ENCODE data around the gene RAG2. TPM values are rescaled to one million over a fixed set of nuclear protein-coding genes. Genes with fewer than 3 reads are reported as not detected.

RAG2 gene
- total and polyA plus RNA-seq, 8 donors, result 0.15 to 0.80 (median 0.38) TPM; not detected in 2

- no peak for DNase-seq
- no peak for TF ChIP-seq CTCF (IDR thresholded peaks at IDR 0.05)
- Histone ChIP-seq H3K27ac (no peak overlapping the region), H3K4me3 (no peak overlapping the region), H3K4me1 (no peaks in the 10 kb centered on the region), H3K36me3 (no peaks in the 10 kb centered on the region), H3K9me3 (no peaks in the 10 kb centered on the region), H3K27me3 (no peaks in the 10 kb centered on the region)
- intact Hi-C loops (cut with DNase I), result no loop called here
- ATAC-seq, result no peak
Measured at GRCh38 chr11:36628141-36628540, 30.1 kb upstream of the RAG2 start.

DNA sequence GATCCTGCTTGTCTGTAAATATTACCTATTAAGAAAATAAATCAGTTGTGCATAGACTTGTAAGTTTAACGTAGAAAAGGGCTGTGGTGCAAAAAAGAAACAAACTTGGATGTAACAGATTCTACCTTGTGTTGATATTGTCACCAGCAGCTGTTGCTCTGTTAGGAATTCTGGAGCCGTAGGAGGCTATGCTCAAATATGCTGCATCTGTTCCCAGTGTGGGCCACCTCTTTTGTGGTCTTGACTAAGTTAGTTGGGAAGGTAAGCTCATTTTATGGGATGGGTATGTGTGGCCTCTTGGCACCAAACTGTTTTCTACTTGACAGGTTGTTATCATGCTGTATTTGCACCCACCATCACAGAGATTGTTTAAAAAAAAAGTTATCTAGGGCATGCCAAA is 29.4 kb upstream of the RAG2 start:
- Histone ChIP-seq H3K4me1 (no peaks in the 10 kb centered on the region), H3K9me3 (no peaks in the 10 kb centered on the region), H3K27me3 (no peaks in the 10 kb centered on the region), H3K36me3 (no peaks in the 10 kb centered on the region), H3K4me3 (no peak overlapping the region), H3K27ac (no peak overlapping the region)
- intact Hi-C loops (cut with DNase I), result no loop called here
- DNase-seq (no peak), ATAC-seq (no peak)
- TF ChIP-seq CTCF (IDR thresholded peaks at IDR 0.05), result no peak

DNA sequence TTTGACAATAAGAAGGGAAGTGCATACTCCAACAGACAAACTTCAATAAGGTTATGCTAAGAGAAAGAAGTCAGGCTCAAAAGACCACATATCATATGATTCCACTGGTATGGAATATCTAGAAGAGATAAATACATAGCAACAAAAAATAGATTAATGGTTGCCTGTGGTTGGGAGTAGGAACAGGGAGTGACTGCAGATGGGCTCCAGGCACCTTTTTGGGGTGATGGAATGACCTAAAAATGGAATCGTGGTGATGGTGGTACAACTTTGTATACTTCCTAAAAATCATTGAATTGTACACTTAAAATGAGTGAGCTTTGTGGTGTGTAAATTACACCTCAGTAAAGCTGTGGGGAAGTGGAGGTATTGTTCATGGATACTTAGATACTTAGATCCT is 29.0 kb upstream of the RAG2 start:
- no peak for ATAC-seq
- intact Hi-C loops (cut with DNase I), result no loop called here
- H3K36me3 ChIP-seq, result no peaks in the 10 kb centered on the region
- no peaks in the 10 kb centered on the region for H3K4me1 ChIP-seq
- no peak for TF ChIP-seq CTCF (IDR thresholded peaks at IDR 0.05)
- H3K27ac ChIP-seq, result no peak overlapping the region
- no peak overlapping the region for H3K4me3 ChIP-seq
- no peaks in the 10 kb centered on the region for H3K27me3 ChIP-seq
- DNase-seq, result no peak
- H3K9me3 ChIP-seq, result no peaks in the 10 kb centered on the region

- ATAC-seq, result no peak
Measured at GRCh38 chr11:36623494-36623893, 25.5 kb upstream of the RAG2 start.

DNA sequence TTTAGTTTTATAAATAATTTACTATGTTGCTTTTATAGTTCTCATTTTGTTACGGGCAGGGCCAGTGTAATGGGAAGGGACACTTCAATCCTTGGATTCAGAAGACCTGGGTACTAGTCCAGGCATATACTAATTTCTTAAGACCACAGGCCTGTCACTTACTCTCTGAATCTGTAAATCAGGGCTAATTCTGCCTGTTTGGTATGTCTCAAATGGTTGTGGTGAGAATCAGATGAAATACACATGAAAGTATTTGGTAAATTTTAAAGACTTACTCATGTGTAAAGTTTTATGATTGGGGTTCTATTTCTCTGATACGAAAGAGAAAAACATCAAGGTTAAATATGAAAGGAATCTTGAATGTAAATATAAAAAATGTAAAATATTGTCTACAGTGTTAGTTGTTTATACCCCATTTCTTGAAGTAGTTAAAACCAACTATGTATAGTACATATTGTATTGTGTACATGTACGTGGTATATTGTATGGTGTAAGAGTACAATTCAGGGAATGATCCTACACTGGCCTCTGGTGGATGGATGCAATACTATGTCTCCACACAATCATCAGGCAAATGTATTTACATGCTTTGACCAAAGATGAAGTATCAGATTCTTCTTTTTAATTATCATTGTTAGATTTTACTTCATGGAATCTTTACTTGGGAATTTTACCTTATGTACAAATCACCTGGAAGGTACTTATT is 24.5 kb upstream of the RAG2 start:
- H3K36me3 ChIP-seq, result no peaks in the 10 kb centered on the region
- H3K9me3 ChIP-seq, result no peaks in the 10 kb centered on the region
- H3K4me3 ChIP-seq, result no peak overlapping the region
- no peaks in the 10 kb centered on the region for H3K27me3 ChIP-seq
- DNase-seq (peak in 2 of 4 donors; percentile 15 to 32), ATAC-seq (peak; percentile 50)
- H3K27ac ChIP-seq, result no peak overlapping the region
- TF ChIP-seq CTCF (IDR thresholded peaks at IDR 0.05), result peak in 1 of 2 donors; percentile 19
- intact Hi-C loops (cut with DNase I), result no loop called here
- H3K4me1 ChIP-seq, result no peaks in the 10 kb centered on the region

More at GRCh38 chr11:36623494-36623893, 25.5 kb upstream of the RAG2 start:
- no peaks in the 10 kb centered on the region for H3K4me1 ChIP-seq
- H3K4me3 ChIP-seq, result no peak overlapping the region
- TF ChIP-seq CTCF (IDR thresholded peaks at IDR 0.05), result no peak
- no peaks in the 10 kb centered on the region for H3K9me3 ChIP-seq
- H3K36me3 ChIP-seq, result no peaks in the 10 kb centered on the region
- intact Hi-C loops (cut with DNase I), result no loop called here
- DNase-seq, result no peak
- H3K27ac ChIP-seq, result no peak overlapping the region
- no peaks in the 10 kb centered on the region for H3K27me3 ChIP-seq
